CD4-positive, alpha-beta T cell treated with Interleukin-21 for 1 hour (primary cell): ENCODE measurements around the gene GRK5.
"Not testable (repeated sequence)": the region's sequence is repeated elsewhere in the genome, so short reads cannot be mapped to it uniquely, and the experiment has no call there.

Experiments
- DNase-seq: peaks from one replicate; pipeline ENCODE4 v3.0.0-alpha.2; 2020

GRK5 gene

GRCh38 chr10:119427263-119427864, 220.0 kb downstream of the GRK5 start:
- no peak for DNase-seq

GRCh38 chr10:119428789-119429188, 221.4 kb downstream of the GRK5 start:
- no peak for DNase-seq

DNA sequence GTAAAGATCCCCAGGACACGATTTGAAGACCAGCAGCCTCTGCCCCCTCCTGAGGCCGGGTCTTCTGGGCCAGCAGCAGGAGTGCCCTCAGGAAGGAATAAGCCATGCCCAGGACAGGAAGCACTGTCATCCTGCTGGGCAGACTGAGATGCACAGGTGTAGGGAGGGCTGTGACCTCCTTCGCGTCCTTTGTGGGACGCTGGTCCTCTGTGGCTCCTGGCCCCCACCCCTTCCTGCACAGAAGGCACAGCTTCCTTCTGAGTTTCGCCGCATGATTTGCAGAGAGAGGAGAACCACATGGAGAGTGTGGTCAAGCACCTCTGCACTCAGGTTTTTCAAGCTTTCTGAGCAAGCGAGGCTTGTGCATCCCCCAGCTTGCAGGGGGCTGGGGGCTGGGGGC, 222.4 kb downstream of the GRK5 start:
- no peak for DNase-seq

GRCh38 chr10:119431034-119431772, 223.8 kb downstream of the GRK5 start:
- no peak for DNase-seq

DNA sequence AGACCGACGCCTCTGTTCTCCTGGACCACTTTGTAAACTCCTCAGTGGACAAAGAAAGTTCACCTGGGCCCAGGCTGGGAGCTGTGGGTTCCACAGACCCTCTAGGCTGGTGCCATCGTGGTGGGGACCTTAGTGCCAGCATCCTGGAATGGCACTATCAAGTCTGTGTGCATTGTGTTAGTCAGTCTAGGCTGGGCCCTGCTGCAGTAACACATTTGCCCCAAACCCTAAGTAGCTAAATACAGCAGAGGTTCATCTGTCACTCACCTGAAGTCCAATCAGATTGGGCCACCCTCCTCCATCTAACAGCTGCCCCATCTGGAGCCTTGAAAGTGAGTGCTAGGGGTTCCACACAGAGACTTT, 224.4 kb downstream of the GRK5 start:
- DNase-seq, result no peak

DNA sequence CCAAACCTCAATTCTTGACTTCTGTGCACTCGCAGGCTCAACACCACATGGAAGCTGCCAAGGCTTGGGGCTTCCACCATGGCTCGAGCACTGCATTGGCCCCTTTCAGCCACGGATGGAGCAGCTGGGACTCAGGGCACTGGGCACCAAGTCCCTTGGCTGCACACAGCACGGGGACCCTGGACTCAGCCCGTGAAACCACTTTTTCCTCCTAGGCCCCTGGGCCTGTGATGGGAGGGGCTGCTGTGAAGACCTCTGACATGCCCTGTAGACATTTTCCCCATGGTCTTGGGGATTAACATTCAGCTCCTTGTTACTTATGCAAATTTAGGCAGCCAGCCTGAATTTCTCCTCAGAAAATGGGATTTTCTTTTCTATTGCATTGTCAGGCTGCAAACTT, 227.6 kb downstream of the GRK5 start:
- DNase-seq, result not testable (repeated sequence)

GRCh38 chr10:119438717-119439116, 231.3 kb downstream of the GRK5 start:
- DNase-seq, result no peak

DNA sequence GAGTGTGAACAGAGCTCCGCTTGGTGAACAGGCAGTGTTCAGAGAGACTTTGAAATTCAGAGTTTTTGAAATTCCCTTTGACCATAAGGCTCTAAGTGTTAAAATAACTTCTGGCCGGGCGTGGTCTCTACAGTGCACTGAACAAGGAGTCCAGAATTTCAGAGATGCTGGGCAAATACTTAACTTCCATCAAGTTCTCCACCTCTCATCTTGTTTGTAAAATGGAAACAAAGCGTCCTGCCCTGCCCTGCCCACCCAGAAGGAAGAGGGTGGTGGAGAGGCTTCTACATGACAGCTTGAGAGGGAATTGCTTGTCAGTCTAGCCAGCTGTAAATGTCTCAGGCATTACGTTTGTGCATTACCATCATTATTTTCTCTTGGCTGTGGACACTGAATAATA, 232.6 kb downstream of the GRK5 start:
- no peak for DNase-seq

DNA sequence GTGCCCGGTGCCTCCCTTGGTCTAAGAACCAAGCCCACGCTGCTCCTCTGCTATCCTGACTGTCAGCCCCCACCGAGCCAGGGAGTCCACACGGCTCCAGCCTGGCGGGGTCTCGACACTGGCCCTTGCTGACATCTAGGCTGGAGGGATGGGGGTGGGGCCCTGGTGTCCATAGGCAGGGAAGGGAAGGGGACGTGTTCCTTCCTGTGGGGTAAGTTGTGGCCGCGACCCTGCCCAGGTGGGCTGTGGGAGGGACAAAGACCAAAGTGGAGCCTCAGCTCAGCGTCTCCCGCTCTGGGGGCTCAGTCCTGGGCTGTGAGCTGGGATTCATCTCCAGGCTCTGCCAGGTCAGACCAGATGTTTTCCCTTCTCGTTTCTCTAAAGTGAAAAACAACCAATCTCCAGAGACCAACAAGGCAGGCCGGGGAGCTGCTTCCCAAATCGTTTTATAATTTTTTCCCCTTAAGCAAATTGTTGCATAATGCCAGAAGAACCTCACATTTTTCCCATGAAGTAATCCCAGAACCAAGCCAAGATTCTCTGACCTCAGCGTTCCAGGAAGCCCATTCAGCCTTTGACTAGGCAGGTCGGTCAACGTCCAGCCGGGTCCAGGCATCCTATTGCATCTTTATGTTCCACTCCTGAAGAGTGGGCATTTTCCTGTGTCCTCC, 233.9 kb downstream of the GRK5 start:
- DNase-seq, result no peak

- no peak for DNase-seq
These were observed 234.8 kb downstream of the GRK5 start for GRCh38 chr10:119441921-119442757.

DNA sequence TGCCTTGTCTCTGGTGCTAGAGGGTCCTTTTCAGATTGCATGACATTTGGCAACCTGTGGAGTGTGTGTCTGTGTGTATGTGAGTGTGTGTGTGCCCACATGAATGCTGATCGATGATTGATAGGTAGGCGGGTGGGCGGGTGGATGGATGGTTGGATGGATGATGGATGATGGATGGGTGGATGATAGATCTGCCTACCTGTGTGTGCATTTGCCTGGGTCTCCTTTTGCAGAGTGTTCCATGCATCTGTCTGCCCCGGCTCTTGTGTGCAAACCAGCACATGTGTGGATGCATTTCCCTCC, 235.3 kb downstream of the GRK5 start:
- no peak for DNase-seq

- DNase-seq, result no peak
These were observed 236.1 kb downstream of the GRK5 start for GRCh38 chr10:119443441-119443840.

DNA sequence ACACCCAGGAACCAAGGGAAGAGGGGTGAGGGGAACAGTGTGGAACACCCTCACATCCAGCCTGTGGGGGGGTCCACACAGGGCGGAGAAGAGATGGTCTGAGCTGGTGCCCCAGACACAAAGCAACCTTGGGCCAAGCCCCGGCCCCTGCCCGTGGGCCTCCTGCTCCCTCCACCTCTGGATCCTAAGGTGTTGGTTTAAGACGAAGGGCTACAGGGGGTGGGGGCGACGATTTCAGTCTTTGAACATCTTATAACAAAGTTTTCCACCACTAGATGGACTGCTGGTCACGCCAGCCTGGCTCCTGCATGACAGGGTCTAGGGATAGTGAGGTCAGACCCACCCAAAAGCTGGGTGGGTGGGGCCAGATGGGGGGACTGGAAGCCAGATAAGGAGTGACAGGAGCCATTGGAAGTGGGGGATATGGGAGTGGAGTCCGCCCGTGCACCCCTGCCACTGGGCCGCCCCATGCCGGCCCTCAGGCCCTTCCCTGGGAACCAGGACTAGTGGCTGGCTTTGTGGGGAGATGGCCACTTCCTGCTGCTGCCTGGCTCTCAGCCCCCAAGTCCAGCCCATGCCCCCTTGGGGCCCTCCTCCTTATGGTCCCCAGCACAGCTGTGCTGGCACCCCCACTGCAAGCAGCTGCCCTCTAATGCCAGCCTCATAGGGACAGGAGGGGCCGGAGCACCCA, 236.7 kb downstream of the GRK5 start:
- DNase-seq, result no peak

DNA sequence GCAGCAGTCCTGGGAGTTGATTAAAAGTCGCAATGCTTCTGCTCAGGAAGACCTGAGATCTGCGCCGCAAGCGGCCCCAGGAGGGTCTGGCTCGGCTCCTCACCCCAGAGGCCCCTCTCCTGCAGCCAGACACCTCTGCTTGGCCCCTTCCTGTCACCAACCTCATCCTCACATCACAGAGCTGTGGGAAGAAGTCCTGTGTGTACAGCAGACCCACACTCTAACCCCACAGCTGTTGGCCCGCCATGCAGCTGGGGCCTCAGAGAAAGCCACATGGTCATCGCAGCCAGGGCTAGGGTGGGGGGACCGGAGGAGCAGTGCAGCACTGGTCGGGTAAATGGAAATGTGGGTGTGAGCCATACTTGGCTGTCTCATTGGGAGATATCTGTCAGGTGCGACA, 237.5 kb downstream of the GRK5 start:
- DNase-seq, result no peak

DNA sequence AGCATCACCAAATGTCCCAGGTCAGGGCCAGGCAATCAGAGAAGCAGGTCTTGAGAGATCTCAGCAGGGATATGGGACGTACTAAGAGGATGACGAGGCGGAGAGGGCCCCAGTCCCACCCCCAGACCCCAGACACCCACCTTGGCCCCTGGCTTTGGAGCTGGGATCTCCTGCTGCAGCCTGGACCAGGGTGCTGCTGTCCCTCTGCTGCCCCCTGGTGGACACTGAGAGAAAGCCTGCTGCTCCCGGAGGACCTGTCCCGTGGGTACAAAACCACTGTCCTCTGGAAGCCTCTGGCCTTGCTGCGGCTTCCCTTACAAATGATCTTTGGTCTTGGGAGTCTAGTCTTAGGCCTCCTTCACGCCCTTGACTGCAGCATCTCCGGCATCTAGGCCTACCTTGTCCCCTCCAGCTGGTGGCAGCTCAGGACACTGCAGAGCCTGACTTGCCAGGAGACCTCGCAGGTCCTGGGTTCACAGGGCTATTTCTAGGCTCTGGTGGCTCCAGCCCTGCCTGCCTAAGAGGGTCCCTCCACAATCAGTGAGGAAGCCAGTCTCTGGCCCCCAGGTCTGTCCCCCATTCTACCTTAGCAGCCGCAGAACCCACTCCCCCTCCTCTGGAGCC, 238.1 kb downstream of the GRK5 start:
- DNase-seq, result peak; percentile 80

GRCh38 chr10:119445935-119446317, 238.6 kb downstream of the GRK5 start:
- no peak for DNase-seq

- DNase-seq, result no peak
These were observed 239.3 kb downstream of the GRK5 start for GRCh38 chr10:119446441-119447277.

- DNase-seq, result no peak
These were observed 240.1 kb downstream of the GRK5 start for GRCh38 chr10:119447421-119447820.

DNA sequence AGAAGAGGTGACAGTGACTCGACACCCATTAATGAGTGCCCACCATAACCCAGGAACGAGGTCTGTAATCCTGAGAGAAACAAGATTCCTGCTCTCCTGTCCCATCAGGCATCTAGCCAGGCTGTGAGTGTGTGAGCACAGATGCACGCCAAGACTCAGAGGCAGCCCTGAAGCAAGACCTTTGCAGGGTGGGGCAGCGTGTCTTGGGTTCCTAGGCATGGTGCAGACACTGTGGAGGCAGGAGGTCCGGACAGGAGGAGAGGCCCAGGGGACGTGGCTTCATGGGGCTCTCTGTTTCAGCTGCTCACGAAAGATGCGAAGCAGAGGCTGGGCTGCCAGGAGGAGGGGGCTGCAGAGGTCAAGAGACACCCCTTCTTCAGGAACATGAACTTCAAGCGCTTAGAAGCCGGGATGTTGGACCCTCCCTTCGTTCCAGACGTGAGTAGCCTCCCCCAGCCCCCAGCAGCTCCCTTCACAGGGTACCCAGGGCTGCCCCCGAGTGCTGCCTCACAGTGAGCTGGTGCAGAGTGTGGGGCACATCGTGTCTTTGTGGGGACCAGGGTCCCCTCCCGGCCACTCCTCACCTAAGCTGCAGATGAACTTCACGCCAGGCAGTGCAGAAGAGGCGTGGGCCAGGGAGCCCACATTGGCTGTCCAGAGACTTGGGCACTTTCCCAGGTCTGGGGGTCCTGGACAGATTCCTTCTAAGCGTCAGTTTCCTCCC, 240.6 kb downstream of the GRK5 start:
- no peak for DNase-seq

- DNase-seq, result no peak
These were observed 241.5 kb downstream of the GRK5 start for GRCh38 chr10:119448628-119449584.
